Mesothelial cell of epicardium (in vitro differentiated cells): Measurements from ENCODE around the gene RACGAP1. TPM values are rescaled to one million over a fixed set of nuclear protein-coding genes. Genes with fewer than 3 reads are reported as not detected.
A peak's percentile ranks its signal among the peaks of the same experiment; 100 is the strongest.

ENCODE experiments used
- DNase-seq, 2 experiments: peaks; one replicate each; pipeline ENCODE4 v3.0.0; 2021; ENCODE audit warnings: low spot score in 2 of 2; ENCODE audit not compliant: unreplicated experiment in 2 of 2
- H3K27ac Mint-ChIP-seq: 2 replicates; pipeline ENCODE4 v1.8.0; 2021; ENCODE audit warnings: mixed read lengths
- H3K27me3 Mint-ChIP-seq: 2 replicates; pipeline ENCODE4 v1.8.0; 2021; ENCODE audit warnings: low read depth, mixed read lengths
- H3K36me3 Mint-ChIP-seq: 2 replicates; pipeline ENCODE4 v1.8.0; 2021; ENCODE audit warnings: mixed read lengths
- H3K4me1 Mint-ChIP-seq: 2 replicates; pipeline ENCODE4 v1.8.0; 2021; ENCODE audit warnings: mixed read lengths
- H3K4me3 Mint-ChIP-seq: 2 replicates; pipeline ENCODE4 v1.8.0; 2021; ENCODE audit warnings: mild to moderate bottlenecking, moderate library complexity, mixed read lengths
- H3K9me3 Mint-ChIP-seq: 2 replicates; pipeline ENCODE4 v1.8.0; 2021; ENCODE audit warnings: mixed read lengths
- total RNA-seq: library from RNA; stranded (reverse); gene quantifications from 3 replicates; pipeline ENCODE4 v1.2.1, GENCODE V29; 2021
- TF ChIP-seq, protein P1 (sequence below): fragments of 200-600 bp; sonication (generic); IDR thresholded peaks from one replicate; pipeline ENCODE4 v1.5.0; 2021; ENCODE audit warnings: antibody characterized with exemption; ENCODE audit not compliant: unreplicated experiment

RACGAP1 gene
- total RNA-seq, 1 donor from 2014 or later = 29.8 TPM

DNA sequence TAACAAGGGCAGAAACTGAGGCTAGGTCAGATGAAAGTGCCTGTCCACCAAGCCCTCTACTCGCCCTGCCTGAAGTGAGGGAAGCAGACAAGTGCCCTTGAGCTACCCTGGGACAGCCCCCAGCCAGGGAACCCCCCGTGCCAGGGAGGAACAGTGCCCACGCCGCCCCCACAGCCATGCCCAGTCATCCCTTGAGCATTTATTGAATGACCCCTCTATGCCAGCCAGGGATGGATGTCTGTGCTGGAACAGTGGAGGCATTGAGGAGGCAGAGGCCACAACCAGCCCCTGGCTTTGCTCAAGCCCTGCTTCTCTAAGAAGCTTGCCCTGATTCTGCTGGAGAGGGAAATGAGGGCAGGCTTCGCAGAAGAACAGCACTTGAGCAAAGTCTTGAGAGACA lies 56.3 kb downstream of the RACGAP1 start:
- Mint-ChIP-seq H3K36me3 (no peaks in the 10 kb centered on the region), H3K4me1 (peaks cover 3% of the 10 kb centered on the region), H3K4me3 (no peak overlapping the region), H3K27me3 (peaks cover 40% of the 10 kb centered on the region), H3K9me3 (no peaks in the 10 kb centered on the region), H3K27ac (no peak overlapping the region)
- DNase-seq = no peak
- TF ChIP-seq, protein P1, sequence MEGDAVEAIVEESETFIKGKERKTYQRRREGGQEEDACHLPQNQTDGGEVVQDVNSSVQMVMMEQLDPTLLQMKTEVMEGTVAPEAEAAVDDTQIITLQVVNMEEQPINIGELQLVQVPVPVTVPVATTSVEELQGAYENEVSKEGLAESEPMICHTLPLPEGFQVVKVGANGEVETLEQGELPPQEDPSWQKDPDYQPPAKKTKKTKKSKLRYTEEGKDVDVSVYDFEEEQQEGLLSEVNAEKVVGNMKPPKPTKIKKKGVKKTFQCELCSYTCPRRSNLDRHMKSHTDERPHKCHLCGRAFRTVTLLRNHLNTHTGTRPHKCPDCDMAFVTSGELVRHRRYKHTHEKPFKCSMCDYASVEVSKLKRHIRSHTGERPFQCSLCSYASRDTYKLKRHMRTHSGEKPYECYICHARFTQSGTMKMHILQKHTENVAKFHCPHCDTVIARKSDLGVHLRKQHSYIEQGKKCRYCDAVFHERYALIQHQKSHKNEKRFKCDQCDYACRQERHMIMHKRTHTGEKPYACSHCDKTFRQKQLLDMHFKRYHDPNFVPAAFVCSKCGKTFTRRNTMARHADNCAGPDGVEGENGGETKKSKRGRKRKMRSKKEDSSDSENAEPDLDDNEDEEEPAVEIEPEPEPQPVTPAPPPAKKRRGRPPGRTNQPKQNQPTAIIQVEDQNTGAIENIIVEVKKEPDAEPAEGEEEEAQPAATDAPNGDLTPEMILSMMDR = no peak

DNA sequence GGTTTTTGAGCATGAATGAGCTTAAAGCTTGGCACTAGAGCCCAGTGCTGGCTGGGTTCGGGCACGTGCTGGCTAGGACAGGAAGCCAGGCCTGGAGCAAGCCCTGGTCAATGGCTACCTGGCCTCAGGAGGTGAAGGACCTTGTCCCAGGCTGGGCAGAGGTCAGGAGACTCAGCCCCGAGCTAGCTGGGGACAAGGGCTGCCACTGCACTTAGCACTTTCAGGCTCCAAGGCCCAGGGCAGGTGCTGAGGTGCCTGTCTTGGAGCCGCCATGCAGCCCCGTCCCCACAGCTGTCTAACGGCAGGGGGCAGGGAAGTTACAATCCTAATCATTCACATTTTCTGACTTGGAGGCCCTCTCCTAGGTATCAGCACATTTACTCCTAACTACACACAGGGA lies 56.8 kb downstream of the RACGAP1 start:
- Mint-ChIP-seq H3K27ac (no peak overlapping the region), H3K27me3 (peaks cover 43% of the 10 kb centered on the region), H3K36me3 (no peaks in the 10 kb centered on the region), H3K4me3 (no peak overlapping the region), H3K9me3 (no peaks in the 10 kb centered on the region), H3K4me1 (peaks cover 3% of the 10 kb centered on the region)
- no peak for DNase-seq
- TF ChIP-seq, protein P1 = no peak

DNA sequence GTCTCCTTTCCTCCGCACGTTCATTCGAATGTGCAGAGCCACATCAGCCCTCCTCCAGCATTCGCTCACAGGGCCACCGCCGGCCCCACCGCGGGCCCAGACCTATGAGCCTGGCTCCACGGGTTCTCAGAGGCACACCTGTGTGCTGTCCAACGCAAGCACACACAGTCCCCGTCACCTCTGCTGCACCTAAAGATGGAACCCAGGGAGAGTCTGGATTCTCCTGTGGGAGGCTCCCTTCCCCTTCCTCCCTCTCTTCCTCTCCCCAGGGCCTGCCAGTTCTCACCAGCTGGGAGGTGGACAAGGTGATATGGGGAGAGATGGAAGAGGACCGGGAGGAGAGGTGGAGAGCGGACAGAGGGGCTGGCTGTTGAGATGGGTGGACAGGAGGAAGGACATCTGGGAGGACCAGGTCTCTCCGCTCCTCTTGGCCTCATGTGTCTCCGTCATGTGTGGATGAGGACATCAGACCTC lies 57.5 kb downstream of the RACGAP1 start:
- peak overlapping the region; percentile 50 for H3K4me3 Mint-ChIP-seq
- TF ChIP-seq, protein P1 = no peak
- H3K27ac Mint-ChIP-seq = no peak overlapping the region
- no peaks in the 10 kb centered on the region for H3K9me3 Mint-ChIP-seq
- no peaks in the 10 kb centered on the region for H3K36me3 Mint-ChIP-seq
- peaks cover 49% of the 10 kb centered on the region for H3K27me3 Mint-ChIP-seq
- H3K4me1 Mint-ChIP-seq = peaks cover 3% of the 10 kb centered on the region
- no peak for DNase-seq

DNA sequence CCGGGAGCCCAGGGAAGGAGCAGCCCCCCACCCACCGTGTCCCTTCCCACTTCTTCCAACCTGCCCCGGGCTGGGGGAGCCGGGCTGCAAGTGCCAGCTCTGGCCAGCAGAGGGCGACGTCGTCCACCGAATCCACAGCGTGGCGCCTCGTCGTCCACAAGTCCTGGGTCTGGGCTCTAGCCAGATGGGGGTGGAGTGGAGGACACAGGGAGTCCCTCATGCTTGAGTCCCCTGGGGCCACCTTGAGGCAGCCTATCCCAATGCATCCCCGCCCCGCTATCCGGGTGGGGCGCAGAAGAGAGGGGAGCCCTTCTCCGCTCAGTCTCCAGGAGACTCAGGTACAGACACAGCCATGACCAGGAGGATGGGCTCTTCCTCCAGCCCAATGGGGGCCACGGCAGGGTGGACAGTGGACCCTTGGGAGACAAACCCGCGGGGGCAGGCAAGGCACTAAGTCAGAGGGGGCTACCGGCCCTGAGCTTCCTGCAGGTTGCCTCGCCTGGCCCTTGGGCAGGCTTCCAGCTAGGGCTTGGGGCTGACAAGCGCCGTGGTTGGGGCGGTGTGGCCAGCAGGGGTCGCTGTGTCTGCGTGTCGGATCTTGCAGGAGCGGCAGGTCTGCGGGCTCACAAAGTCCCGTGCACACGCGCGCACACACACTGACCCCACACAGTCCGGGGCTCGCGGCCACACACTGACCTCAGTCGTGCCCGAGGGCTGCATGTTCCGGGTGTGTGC lies 58.1 kb downstream of the RACGAP1 start:
- H3K4me1 Mint-ChIP-seq = peaks cover 3% of the 10 kb centered on the region

GRCh38 chr12:49966511-49967041 lies 58.7 kb downstream of the RACGAP1 start:
- Mint-ChIP-seq H3K4me3 (no peak overlapping the region), H3K9me3 (no peaks in the 10 kb centered on the region), H3K27ac (no peak overlapping the region), H3K27me3 (peaks cover 57% of the 10 kb centered on the region), H3K36me3 (no peaks in the 10 kb centered on the region), H3K4me1 (peaks cover 3% of the 10 kb centered on the region)
- no peak for DNase-seq
- TF ChIP-seq, protein P1 = no peak

More for the DNA sequence above, 58.1 kb downstream of the RACGAP1 start:
- DNase-seq = peak; percentile 87 to 98
- no peaks in the 10 kb centered on the region for H3K36me3 Mint-ChIP-seq
- TF ChIP-seq, protein P1 = peak; percentile 97
- H3K9me3 Mint-ChIP-seq = no peaks in the 10 kb centered on the region
- H3K4me3 Mint-ChIP-seq = peak overlapping the region; percentile 50
- H3K27me3 Mint-ChIP-seq = peaks cover 53% of the 10 kb centered on the region
- no peak overlapping the region for H3K27ac Mint-ChIP-seq
